HFF-Myc (cell line): Measurements from ENCODE around the gene CHRD.

Experiments
- DNase-seq: peaks from one replicate; pipeline ENCODE4 v3.0.0-alpha.2; 2011; ENCODE audit warnings: low read depth; ENCODE audit errors: extremely low read depth
- H3K4me3 ChIP-seq: replicated peaks from 2 replicates; pipeline ENCODE4 v1.5.1; 2011; ENCODE audit warnings: low read depth, mild to moderate bottlenecking, control low read depth, low read length
- TF ChIP-seq, protein P1 (sequence below): IDR thresholded peaks from 2 replicates; pipeline ENCODE4 v1.5.1; 2012; ENCODE audit warnings: mild to moderate bottlenecking, low read depth, low read length, control low read depth; ENCODE audit errors: missing control alignments

Gene CHRD

DNA sequence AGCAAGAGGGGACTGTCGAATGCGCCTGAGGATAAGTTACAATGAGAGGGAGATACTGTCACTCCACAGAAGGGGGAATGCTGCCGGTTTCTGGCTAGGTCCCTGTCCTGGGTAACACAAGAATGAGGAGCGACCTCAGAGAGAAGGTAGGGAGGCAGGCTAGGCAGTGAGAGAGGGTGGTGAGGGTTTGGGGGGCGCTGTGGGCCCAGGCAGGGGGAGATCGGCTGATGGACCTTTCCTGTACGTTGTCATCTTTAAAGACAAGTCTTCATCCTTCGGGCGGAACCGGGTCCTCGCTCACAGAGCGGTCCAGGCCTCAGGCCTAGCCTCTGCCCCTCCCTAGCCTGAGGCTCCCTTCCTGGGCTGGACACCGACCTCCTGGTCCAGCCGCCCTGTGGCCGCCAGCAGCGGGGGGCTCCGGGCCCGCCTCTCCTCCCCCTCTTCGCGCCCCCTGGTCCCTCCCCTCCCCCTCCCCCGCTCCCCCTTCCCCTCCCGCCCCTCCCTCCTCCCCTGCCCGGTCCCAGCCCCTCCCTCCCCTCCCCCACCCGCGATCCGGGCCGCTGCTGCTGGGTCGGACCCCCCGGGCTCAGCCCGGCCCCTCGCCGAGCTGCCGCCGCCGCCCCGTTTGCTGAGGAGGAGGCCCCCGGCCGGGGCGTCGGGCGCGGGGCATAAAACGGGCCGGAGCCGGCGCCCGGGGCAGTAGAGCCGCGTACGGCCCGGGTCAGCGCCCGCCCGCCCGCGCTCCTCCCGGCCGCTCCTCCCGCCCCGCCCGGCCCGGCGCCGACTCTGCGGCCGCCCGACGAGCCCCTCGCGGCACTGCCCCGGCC, at the start of gene CHRD:
CHRD (plus strand) TSS at position 697 of the 827 bp plus-strand sequence. CDS start 265 bp downstream, outside the sequence.
- DNase-seq: no peak
- H3K4me3 ChIP-seq: no peak within 1 kb of the TSS; the same call in 1 of the 2 replicates
- TF ChIP-seq, protein P1, sequence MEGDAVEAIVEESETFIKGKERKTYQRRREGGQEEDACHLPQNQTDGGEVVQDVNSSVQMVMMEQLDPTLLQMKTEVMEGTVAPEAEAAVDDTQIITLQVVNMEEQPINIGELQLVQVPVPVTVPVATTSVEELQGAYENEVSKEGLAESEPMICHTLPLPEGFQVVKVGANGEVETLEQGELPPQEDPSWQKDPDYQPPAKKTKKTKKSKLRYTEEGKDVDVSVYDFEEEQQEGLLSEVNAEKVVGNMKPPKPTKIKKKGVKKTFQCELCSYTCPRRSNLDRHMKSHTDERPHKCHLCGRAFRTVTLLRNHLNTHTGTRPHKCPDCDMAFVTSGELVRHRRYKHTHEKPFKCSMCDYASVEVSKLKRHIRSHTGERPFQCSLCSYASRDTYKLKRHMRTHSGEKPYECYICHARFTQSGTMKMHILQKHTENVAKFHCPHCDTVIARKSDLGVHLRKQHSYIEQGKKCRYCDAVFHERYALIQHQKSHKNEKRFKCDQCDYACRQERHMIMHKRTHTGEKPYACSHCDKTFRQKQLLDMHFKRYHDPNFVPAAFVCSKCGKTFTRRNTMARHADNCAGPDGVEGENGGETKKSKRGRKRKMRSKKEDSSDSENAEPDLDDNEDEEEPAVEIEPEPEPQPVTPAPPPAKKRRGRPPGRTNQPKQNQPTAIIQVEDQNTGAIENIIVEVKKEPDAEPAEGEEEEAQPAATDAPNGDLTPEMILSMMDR: no peak

DNA sequence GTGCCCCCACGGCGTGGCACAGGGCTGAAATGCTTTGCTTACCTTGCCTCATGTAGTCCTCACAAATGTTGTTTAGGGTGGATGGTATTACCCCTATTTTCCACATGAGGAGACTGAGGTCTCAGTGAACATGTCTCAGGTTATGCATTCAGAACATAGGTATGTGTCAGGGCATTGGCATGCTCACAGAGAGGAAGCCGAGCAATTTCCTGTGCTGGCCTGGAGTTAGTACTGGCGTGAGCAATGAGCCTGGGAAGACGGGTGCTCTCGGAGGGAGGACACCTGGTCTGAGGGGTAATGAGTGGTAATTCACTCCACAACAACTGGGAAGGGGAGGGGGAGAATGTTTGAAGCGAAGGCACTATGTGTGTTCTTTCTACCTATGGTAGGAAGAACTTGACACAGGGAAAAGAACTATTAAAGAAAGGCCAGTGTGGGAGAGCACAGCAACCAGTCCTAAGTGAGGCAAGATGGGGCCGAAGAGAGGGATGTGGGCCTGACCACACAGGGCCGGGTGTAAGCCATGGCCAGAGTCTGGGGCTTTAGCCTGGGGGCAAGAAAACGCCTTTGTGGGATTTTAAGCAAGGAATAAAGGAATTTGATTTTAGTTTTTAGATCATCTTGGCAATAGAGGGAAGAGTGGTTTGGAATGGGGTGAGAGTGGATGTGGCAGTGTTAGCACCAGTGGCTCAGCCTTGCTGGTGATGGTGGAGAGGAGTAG, 47.3 kb upstream of the CHRD start:
- no peak for DNase-seq
- no peak overlapping the region for H3K4me3 ChIP-seq

DNA sequence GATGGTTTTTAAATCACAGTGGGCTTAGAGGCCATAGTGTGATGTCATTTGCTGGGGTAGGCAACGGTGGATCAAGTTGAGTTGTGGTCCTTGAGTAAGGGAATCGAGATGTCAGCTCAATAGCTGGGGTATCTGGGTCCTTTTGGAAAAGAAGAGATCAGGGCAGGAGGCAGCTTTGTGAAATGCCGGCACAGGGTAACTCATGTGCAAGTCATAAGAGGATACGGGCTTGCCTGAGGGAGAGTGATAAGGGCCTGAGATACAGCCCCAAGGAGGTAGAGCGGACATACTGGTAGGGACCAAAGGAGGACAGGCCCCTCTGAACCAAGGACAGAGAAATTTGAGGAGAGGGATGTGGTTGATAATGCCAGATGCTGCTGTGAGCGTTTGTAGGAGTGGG, 46.7 kb upstream of the CHRD start:
- H3K4me3 ChIP-seq: no peak overlapping the region
- TF ChIP-seq, protein P1: no peak
- DNase-seq: no peak

More for the DNA sequence above, 47.3 kb upstream of the CHRD start:
- TF ChIP-seq, protein P1: no peak

DNA sequence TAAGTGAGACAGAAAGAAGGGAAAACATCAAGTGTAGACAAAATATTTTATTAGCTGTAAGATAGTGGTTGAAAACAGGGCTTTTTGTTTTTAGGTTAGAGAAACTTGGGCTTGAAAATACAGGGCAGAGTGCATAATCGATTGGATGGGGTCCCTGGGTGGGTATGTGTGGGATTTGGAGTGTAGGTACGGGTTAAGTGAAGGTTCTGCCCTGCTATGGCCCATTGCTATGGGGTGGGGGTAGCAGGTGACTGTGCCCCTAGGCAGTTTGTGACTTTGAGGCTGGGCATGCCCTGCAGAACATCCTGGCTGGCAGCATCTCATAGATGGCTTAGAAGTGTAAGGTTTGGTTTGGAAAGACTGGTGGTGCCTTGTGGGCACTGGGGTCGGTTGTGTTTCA, 46.2 kb upstream of the CHRD start:
- no peak for DNase-seq
- H3K4me3 ChIP-seq: no peak overlapping the region
- TF ChIP-seq, protein P1: no peak

DNA sequence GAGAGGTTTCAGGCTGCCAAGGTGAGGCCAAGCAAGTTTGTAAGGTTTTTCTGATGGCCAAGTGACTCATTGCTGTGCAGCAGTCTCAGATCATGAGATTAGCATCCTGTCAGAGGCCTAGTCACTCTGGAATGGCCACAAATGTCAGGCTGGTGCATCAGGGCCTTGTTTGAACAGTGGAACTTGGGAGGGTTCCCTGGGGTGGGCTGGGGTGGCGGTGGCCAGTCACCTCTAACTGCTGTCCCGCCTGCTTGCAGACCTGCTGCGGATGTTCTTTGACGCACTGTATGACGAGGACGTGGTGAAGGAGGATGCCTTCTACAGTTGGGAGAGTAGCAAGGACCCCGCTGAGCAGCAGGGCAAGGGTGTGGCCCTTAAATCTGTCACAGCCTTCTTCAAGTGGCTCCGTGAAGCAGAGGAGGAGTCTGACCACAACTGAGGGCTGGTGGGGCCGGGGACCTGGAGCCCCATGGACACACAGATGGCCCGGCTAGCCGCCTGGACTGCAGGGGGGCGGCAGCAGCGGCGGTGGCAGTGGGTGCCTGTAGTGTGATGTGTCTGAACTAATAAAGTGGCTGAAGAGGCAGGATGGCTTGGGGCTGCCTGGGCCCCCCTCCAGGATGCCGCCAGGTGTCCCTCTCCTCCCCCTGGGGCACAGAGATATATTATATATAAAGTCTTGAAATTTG, 45.2 kb upstream of the CHRD start:
- TF ChIP-seq, protein P1: no peak
- no peak overlapping the region for H3K4me3 ChIP-seq
- DNase-seq: no peak

DNA sequence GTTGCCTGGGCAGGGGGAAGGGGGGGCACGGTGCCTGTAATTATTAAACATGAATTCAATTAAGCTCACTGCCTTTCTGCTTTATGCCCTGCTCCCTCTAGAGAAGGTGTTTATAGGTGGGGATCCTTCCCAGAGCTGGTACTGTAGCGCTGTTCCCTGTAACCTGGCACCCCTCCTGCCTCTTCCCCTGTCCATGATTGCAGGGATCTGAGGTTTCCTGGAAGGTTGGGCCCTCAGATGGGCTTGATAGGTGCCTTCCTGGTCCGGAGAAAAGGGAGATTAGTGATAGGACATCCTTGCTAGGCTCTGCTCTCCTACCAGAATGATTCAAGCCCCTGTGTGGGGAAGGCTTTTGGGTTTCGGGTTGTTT, 44.6 kb upstream of the CHRD start:
- peak overlapping the region; percentile 56; the same call in 1 of the 2 replicates for H3K4me3 ChIP-seq
- TF ChIP-seq, protein P1: no peak
- DNase-seq: no peak
